Heart right ventricle (tissue), 16 donors: ENCODE results near the gene AXIN1. TPM values are rescaled to one million over a fixed set of nuclear protein-coding genes. Genes with fewer than 3 reads are reported as not detected.
"Not testable (repeated sequence)": the region's sequence is repeated elsewhere in the genome, so short reads cannot be mapped to it uniquely, and the experiment has no call there.

Experiments
- ATAC-seq, 8 donors: fragments of 200-7000 bp; cut with Tn5 transposase; one replicate each; pipeline ENCODE4 v1.9.1; 2020; ENCODE audit warnings: mild to moderate bottlenecking in 8 of 8, moderate library complexity in 8 of 8, moderate number of reproducible peaks in 1 of 8
- DNase-seq, 2 donors: peaks; one replicate each; pipeline ENCODE4 v3.0.0-alpha.2; 2020
- H3K27ac ChIP-seq, 10 donors: fragments of 200-600 bp; sonication (generic) in 2 of 10; one replicate each; pipeline versions ENCODE4 v1.5.0 to v1.8.0; 2020 to 2022; ENCODE audit warnings: mild to moderate bottlenecking in 3 of 10
- H3K27me3 ChIP-seq, 7 donors: fragments of 200-600 bp; one replicate each; pipeline ENCODE4 v1.8.0; 2021 to 2022; ENCODE audit warnings: mild to moderate bottlenecking in 2 of 7
- H3K36me3 ChIP-seq, 9 donors: fragments of 200-600 bp; sonication (generic) in 1 of 9; one replicate each; pipeline versions ENCODE4 v1.5.0 to v1.8.0; 2020 to 2022; ENCODE audit warnings: mild to moderate bottlenecking in 2 of 9
- H3K4me1 ChIP-seq, 9 donors: fragments of 200-600 bp; sonication (generic) in 1 of 9; one replicate each; pipeline versions ENCODE4 v1.5.0 to v1.8.0; 2020 to 2022; ENCODE audit warnings: mild to moderate bottlenecking in 4 of 9
- H3K4me3 ChIP-seq, 10 donors: fragments of 200-600 bp; sonication (generic) in 2 of 10; one replicate each; pipeline versions ENCODE4 v1.5.0 to v1.8.0; 2020 to 2022; ENCODE audit warnings: mild to moderate bottlenecking in 7 of 10, moderate library complexity in 2 of 10
- H3K9me3 ChIP-seq, 11 donors: fragments of 200-600 bp in 10 of 11; sonication (generic) in 2 of 11; one replicate each; pipeline versions ENCODE4 v1.5.0 to v1.8.0; 2013 to 2022; ENCODE audit warnings: mild to moderate bottlenecking in 2 of 11, control low read depth in 1 of 11, moderate library complexity in 1 of 11
- CTCF ChIP-seq, 9 donors: fragments of 200-600 bp; sonication (generic) in 2 of 9; IDR thresholded peaks; one replicate each; pipeline versions ENCODE4 v1.5.0 to v1.8.0; 2021 to 2022; ENCODE audit warnings: antibody characterized with exemption in 9 of 9, mild to moderate bottlenecking in 5 of 9, moderate library complexity in 1 of 9
- WGBS, 2 donors: extraction: QIAGEN DNeasy Blood & Tissue Kit; methylation state at CpG; one replicate each; pipeline ENCODE4 v1.1.7; 2013; ENCODE audit warnings: inconsistent platforms in 1 of 2; 5-methylcytosine and 5-hydroxymethylcytosine counted together
- intact Hi-C, 10 donors: fragments of 100-400 bp; cut with DNase I; formaldehyde crosslinking; loops; one replicate each; pipeline versions ENCODE4 v1.11.1 to v1.14.2; 2022
- polyA plus RNA-seq, 2 donors: library from polyadenylated mRNA; stranded (reverse); fragments of 200-250 nt; gene quantifications; one replicate each; pipeline ENCODE4 v1.2.3, GENCODE V29; 2013
- total RNA-seq, 10 donors: library from RNA; stranded (reverse); fragmentation: NEBNext Ultra II Directional in 3 of 10; extraction: Animal tissue kit (Norgen Biotek cat#: 25700) in 3 of 10; gene quantifications; one replicate each; pipeline versions ENCODE4 v1.2.1 to v1.2.4, GENCODE V29; 2021 to 2023
- donor health status: Arrhythmogenic right ventricular cardiomyopathy.
- donor health status: ischemic (EF 13 %, LVEDD 7.1; RV severe dilation, severe dysfunction).
- donor health status: healthy with polysubstance abuse.
- donor health status: DM: no; HTN: yes; CAD: no.
- donor health status: DM: no; HTN: no; CAD: no.
- donor health status: ischemic (EF 25% LVEDD 6.9; RV normal size, moderate dysfunction).
- donor health status: ischemic (EF 25% LVEDD 5.7; RV mildly dilated, moderate dysfunction).
- donor health status: healthy.
- donor health status: DM: yes; HTN: yes; CAD: no.
- donor health status: Ischemic cardiomyopathy.
- donor health status: ischemic (EF 35%, LVEDD 5.7; RV mildly dilated, moderate dysfunction).
- donor health status: nonischemic (EF 11% LVEDD 7.7; RV severe dilation, severe dysfunction).
- donor health status: DM: yes; HTN: yes; CAD: no.
- donor health status: PGD.
- donor health status: ischemic (EF 29% LVEDD 5.4; RV normal size, mild dysfunction).
- donor health status: nonischemic (EF 23%, LVEDD 6.1; RV moderate dilation, normal function).

The AXIN1 gene
- total and polyA plus RNA-seq, 12 donors, result 7.7 to 16.1 (median 9.5) TPM

- no peaks in the 10 kb centered on the region for H3K36me3 ChIP-seq
- 93% methylated on average over 11 of the region's 11 CpGs for WGBS, 2 donors
- H3K27ac ChIP-seq, result no peak overlapping the region
- H3K4me1 ChIP-seq, result peaks cover 0 to 54% (median 5%) of the 10 kb centered on the region in 9 donors
- DNase-seq (no peak), ATAC-seq (peak in 1 of 8 donors; percentile 30)
- no peak overlapping the region for H3K4me3 ChIP-seq
- H3K27me3 ChIP-seq, result no peaks in the 10 kb centered on the region
- no peaks in the 10 kb centered on the region for H3K9me3 ChIP-seq
- intact Hi-C loops, result no loop called here
- TF ChIP-seq CTCF (IDR thresholded peaks at IDR 0.05), result no peak
These were observed 16.3 kb downstream of the AXIN1 start for GRCh38 chr16:336269-336668.

- not testable (repeated sequence) for H3K27me3 ChIP-seq
These were observed 17.5 kb downstream of the AXIN1 start for GRCh38 chr16:334861-335632.

GRCh38 chr16:334164-334832, 18.2 kb downstream of the AXIN1 start:
- 98% methylated on average over 5 of the region's 5 CpGs for WGBS, 2 donors
- H3K9me3 ChIP-seq, H3K27ac ChIP-seq, intact Hi-C loops, H3K27me3 ChIP-seq, H3K4me3 ChIP-seq, DNase-seq, ATAC-seq, H3K36me3 ChIP-seq: not testable (repeated sequence)
- peaks cover 0 to 46% (median 0%) of the 10 kb centered on the region in 9 donors for H3K4me1 ChIP-seq

More at GRCh38 chr16:334861-335632, 17.5 kb downstream of the AXIN1 start:
- H3K9me3 ChIP-seq, intact Hi-C loops, H3K4me3 ChIP-seq, ATAC-seq, H3K27ac ChIP-seq, H3K36me3 ChIP-seq, DNase-seq: not testable (repeated sequence)
- WGBS, 2 donors, result 87 to 90% methylated on average over 11 of the region's 11 CpGs
- peaks cover 0 to 53% (median 5%) of the 10 kb centered on the region in 9 donors for H3K4me1 ChIP-seq

GRCh38 chr16:333406-334094, 19.0 kb downstream of the AXIN1 start:
- intact Hi-C loops, result no loop called here
- no peak overlapping the region for H3K27ac ChIP-seq
- H3K36me3 ChIP-seq, result no peaks in the 10 kb centered on the region
- WGBS, 2 donors, result 74 to 80% methylated on average over 6 of the region's 6 CpGs
- no peak overlapping the region for H3K4me3 ChIP-seq
- H3K9me3 ChIP-seq, result no peaks in the 10 kb centered on the region
- DNase-seq, result no peak
- TF ChIP-seq CTCF (IDR thresholded peaks at IDR 0.05), result no peak
- H3K27me3 ChIP-seq, result no peaks in the 10 kb centered on the region
- ATAC-seq, result no peak
- H3K4me1 ChIP-seq, result peaks cover 0 to 48% (median 0%) of the 10 kb centered on the region in 9 donors

- ATAC-seq, result peak in 1 of 8 donors; percentile 32
- H3K4me1 ChIP-seq, result peaks cover 3 to 54% (median 21%) of the 10 kb centered on the region in 9 donors
- 62 to 76% methylated on average over 6 of the region's 6 CpGs for WGBS, 2 donors
- H3K27me3 ChIP-seq, H3K36me3 ChIP-seq, H3K9me3 ChIP-seq, intact Hi-C loops, H3K27ac ChIP-seq, DNase-seq, H3K4me3 ChIP-seq: not testable (repeated sequence)
These were observed 21.2 kb downstream of the AXIN1 start for GRCh38 chr16:331181-331814.
